Measurements from ENCODE around the gene ELFN1.

DNA sequence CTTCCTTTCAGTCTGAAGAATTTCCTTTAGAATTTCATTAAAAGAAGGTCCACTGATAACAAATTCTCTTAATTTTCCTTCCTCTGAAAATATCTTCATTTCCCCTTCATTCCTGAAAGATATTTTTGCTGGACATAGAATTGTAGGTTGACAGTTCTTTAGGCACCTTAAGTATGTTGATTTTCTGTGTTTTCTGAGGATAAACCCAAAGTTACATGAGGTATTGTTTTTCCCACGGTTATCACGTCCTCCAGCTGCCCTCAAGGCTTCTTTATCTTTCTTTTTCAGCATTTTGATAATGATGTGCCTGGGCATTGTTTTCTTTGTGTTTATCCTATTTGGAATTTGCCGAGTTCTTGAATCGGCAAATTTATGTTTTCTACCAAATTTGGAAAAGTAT lies 105.3 kb downstream of the ELFN1 start:
- no peak for TF ChIP-seq POLR2AphosphoS5 (IDR thresholded peaks at IDR 0.05; ENCODE audit: low read depth)
- TF ChIP-seq, protein P1, sequence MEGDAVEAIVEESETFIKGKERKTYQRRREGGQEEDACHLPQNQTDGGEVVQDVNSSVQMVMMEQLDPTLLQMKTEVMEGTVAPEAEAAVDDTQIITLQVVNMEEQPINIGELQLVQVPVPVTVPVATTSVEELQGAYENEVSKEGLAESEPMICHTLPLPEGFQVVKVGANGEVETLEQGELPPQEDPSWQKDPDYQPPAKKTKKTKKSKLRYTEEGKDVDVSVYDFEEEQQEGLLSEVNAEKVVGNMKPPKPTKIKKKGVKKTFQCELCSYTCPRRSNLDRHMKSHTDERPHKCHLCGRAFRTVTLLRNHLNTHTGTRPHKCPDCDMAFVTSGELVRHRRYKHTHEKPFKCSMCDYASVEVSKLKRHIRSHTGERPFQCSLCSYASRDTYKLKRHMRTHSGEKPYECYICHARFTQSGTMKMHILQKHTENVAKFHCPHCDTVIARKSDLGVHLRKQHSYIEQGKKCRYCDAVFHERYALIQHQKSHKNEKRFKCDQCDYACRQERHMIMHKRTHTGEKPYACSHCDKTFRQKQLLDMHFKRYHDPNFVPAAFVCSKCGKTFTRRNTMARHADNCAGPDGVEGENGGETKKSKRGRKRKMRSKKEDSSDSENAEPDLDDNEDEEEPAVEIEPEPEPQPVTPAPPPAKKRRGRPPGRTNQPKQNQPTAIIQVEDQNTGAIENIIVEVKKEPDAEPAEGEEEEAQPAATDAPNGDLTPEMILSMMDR (IDR thresholded peaks at IDR 0.05; ENCODE audit: insufficient read depth, low read length): no peak
- TF ChIP-seq, protein P2, sequence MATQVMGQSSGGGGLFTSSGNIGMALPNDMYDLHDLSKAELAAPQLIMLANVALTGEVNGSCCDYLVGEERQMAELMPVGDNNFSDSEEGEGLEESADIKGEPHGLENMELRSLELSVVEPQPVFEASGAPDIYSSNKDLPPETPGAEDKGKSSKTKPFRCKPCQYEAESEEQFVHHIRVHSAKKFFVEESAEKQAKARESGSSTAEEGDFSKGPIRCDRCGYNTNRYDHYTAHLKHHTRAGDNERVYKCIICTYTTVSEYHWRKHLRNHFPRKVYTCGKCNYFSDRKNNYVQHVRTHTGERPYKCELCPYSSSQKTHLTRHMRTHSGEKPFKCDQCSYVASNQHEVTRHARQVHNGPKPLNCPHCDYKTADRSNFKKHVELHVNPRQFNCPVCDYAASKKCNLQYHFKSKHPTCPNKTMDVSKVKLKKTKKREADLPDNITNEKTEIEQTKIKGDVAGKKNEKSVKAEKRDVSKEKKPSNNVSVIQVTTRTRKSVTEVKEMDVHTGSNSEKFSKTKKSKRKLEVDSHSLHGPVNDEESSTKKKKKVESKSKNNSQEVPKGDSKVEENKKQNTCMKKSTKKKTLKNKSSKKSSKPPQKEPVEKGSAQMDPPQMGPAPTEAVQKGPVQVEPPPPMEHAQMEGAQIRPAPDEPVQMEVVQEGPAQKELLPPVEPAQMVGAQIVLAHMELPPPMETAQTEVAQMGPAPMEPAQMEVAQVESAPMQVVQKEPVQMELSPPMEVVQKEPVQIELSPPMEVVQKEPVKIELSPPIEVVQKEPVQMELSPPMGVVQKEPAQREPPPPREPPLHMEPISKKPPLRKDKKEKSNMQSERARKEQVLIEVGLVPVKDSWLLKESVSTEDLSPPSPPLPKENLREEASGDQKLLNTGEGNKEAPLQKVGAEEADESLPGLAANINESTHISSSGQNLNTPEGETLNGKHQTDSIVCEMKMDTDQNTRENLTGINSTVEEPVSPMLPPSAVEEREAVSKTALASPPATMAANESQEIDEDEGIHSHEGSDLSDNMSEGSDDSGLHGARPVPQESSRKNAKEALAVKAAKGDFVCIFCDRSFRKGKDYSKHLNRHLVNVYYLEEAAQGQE (IDR thresholded peaks at IDR 0.05; ENCODE audit: insufficient replicate concordance, low read depth): no peak
- TF ChIP-seq GABPA (IDR thresholded peaks at IDR 0.05; ENCODE audit: low read depth): no peak
